GM12801 (cell line): Measurements from ENCODE around the gene SLC4A8.

Source experiments
- CTCF ChIP-seq: IDR thresholded peaks from one replicate; pipeline ENCODE4 v1.5.1; 2011; ENCODE audit warnings: control low read depth; ENCODE audit not compliant: insufficient read length; ENCODE audit errors: extremely low read depth

The SLC4A8 gene

GRCh38 chr12:51419425-51420193 lies 5.0 kb upstream of the SLC4A8 start:
- no peak for TF ChIP-seq CTCF

GRCh38 chr12:51421266-51421884 lies 3.3 kb upstream of the SLC4A8 start:
- no peak for TF ChIP-seq CTCF

GRCh38 chr12:51424094-51424661 lies 453 bp upstream of the SLC4A8 start:
- no peak for TF ChIP-seq CTCF

GRCh38 chr12:51428256-51428655 lies 3.6 kb downstream of the SLC4A8 start:
- TF ChIP-seq CTCF, result no peak

GRCh38 chr12:51429700-51430099 lies 5.1 kb downstream of the SLC4A8 start:
- no peak for TF ChIP-seq CTCF

GRCh38 chr12:51430196-51430895 lies 5.7 kb downstream of the SLC4A8 start:
- no peak for TF ChIP-seq CTCF

- no peak for TF ChIP-seq CTCF
These were observed 8.3 kb downstream of the SLC4A8 start for GRCh38 chr12:51432921-51433320.
